Activated T-helper 17 cell treated with anti-CD3 and anti-CD28 coated beads, Interleukin-2, amount 50 U/mL, for 72 hours (primary cell): Measurements from ENCODE around the gene CCSER1. TPM values are rescaled to one million over a fixed set of nuclear protein-coding genes. Genes with fewer than 3 reads are reported as not detected.
"Not testable (repeated sequence)": the region's sequence is repeated elsewhere in the genome, so short reads cannot be mapped to it uniquely, and the experiment has no call there.

Source experiments
- ATAC-seq: fragments of 150-1000 bp; cut with Tn5 transposase; replicated peaks from 2 replicates; pipeline ENCODE4 v1.10.0; 2021; ENCODE audit warnings: mild to moderate bottlenecking, moderate library complexity
- H3K27ac Mint-ChIP-seq: one replicate; pipeline ENCODE4 v1.8.0; 2022; ENCODE audit warnings: mixed read lengths
- H3K27me3 Mint-ChIP-seq: one replicate; pipeline ENCODE4 v1.8.0; 2022; ENCODE audit warnings: mixed read lengths
- H3K36me3 Mint-ChIP-seq: one replicate; pipeline ENCODE4 v1.8.0; 2022; ENCODE audit warnings: low read depth, mild to moderate bottlenecking, mixed read lengths
- H3K4me1 Mint-ChIP-seq: one replicate; pipeline ENCODE4 v1.8.0; 2022; ENCODE audit warnings: mixed read lengths
- H3K4me3 Mint-ChIP-seq: one replicate; pipeline ENCODE4 v1.8.0; 2022; ENCODE audit warnings: mild to moderate bottlenecking, mixed read lengths
- H3K9me3 Mint-ChIP-seq: one replicate; pipeline ENCODE4 v1.8.0; 2022; ENCODE audit warnings: mixed read lengths
- total RNA-seq, 2 donors: library from RNA; stranded (reverse); gene quantifications; one replicate each; pipeline ENCODE4 v1.2.3, GENCODE V29; 2022

Gene CCSER1
- total RNA-seq, 2 donors from 2014 or later = 0.64 to 0.78 TPM

DNA sequence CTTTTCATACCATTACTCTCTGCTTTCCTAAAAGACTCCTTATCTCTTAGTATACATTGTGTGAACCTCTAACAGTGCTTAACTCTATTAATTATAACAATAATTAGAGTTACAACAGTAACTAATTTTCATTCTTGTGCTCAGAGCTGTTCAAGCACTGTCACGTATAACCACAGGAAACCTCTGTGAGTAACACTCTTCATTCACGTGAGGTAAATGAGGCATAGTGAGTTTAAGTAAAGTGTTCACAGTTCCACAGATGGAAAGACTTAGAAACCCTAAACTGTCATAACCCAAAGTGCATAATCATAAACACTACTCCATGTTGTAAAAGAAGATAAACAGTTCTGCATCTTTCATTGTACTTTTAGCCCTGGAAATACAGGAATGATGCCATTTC is 222.4 kb downstream of the CCSER1 start:
- H3K4me1 Mint-ChIP-seq = no peaks in the 10 kb centered on the region
- no peaks in the 10 kb centered on the region for H3K36me3 Mint-ChIP-seq
- H3K27me3 Mint-ChIP-seq = no peaks in the 10 kb centered on the region
- peak; percentile 29 for ATAC-seq
- H3K4me3 Mint-ChIP-seq = no peak overlapping the region
- H3K9me3 Mint-ChIP-seq = peaks cover 4% of the 10 kb centered on the region
- H3K27ac Mint-ChIP-seq = no peak overlapping the region

DNA sequence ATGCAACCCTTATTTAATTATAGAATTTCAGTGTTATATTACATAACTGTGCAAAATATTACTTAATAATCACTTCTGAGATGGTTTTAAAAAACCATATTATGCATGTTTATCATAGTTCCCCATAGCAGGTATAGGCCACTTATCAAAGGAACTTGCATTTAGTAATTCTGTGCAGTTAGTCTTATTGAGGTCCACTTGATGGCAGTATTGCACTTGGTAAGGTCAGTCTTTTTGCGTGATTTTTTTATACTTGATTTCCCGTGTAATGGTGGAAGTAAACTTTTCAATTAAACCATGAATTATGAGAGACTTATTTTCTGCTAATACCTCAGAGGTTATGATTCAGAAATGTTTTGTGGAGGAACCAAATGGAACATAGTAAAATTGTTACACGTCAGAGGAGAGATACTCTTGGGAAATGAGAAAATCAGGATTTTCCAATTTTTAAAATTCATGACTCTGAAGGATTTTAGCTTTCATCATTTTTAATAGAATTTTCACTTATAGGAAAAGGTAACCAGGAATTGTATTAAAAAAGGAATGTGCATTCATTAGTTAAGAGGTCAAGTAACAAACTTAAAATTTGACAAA is 230.0 kb downstream of the CCSER1 start:
- no peaks in the 10 kb centered on the region for H3K27me3 Mint-ChIP-seq
- no peaks in the 10 kb centered on the region for H3K36me3 Mint-ChIP-seq

DNA sequence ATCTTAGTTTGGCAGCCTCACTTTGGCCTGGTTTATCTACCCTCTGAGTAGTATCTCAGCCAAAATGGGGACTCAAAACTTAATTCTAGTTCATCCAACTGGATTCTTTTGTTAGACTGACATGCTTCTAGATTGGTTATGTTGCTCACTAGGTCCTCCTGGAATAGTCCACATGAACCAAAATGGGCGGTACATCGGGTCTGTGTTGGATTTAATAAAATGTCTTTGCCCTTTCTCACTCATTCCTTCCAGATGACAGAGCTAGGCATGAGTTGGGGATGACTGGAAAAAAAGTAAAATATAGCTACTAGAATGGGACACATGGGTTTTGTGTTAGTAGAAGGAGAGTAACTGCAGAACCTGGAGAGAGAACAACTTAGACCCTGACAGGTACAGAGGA is 247.9 kb downstream of the CCSER1 start:
- H3K36me3 Mint-ChIP-seq = no peaks in the 10 kb centered on the region
- no peak overlapping the region for H3K27ac Mint-ChIP-seq
- no peaks in the 10 kb centered on the region for H3K4me1 Mint-ChIP-seq
- no peaks in the 10 kb centered on the region for H3K27me3 Mint-ChIP-seq
- no peaks in the 10 kb centered on the region for H3K9me3 Mint-ChIP-seq
- no peak overlapping the region for H3K4me3 Mint-ChIP-seq
- ATAC-seq = no peak

More for the DNA sequence above, 230.0 kb downstream of the CCSER1 start:
- Mint-ChIP-seq H3K4me3 (no peak overlapping the region), H3K9me3 (no peaks in the 10 kb centered on the region), H3K4me1 (no peaks in the 10 kb centered on the region), H3K27ac (no peak overlapping the region)
- ATAC-seq = no peak

DNA sequence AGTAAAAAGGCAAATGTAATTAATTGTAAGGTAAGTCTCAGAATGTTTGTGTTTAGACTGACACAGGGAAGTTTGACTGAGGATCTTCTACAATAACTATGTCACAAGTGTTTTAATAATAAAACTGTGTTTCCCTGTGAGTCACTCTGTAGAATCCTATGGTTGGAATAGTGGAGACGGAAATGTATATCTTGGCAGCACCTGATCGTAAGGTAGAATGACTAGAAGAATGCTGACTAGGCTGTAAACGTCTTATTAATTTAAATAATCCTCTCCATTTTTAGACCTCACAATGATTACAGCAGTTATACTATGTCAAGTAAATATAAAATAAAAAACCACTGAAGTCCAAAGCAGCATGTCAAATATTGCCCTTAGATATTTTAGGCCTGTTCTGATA is 266.0 kb downstream of the CCSER1 start:
- Mint-ChIP-seq H3K4me1 (no peaks in the 10 kb centered on the region), H3K27me3 (peaks cover 3% of the 10 kb centered on the region), H3K27ac (no peak overlapping the region), H3K36me3 (no peaks in the 10 kb centered on the region), H3K4me3 (no peak overlapping the region), H3K9me3 (no peaks in the 10 kb centered on the region)
- no peak for ATAC-seq

DNA sequence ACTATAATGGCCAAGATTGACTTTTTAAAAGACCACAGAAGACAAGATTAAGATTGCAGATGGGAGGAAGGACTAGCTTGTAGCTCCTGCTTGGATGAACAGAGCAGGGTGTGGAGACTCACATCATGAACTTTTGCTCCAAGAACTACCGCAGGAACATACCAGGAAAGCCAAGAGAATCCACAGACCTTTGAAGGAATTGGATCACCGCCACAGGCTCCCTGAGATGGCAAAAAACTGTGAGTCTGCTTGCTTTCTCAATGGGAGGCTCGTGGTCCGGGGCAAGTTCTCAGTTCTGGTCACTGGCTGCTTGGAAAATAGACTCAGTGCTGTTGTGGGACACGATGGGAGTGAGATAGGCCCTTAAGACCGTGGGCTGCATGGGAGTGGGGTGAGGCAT is 276.6 kb downstream of the CCSER1 start:
- Mint-ChIP-seq H3K36me3 (no peaks in the 10 kb centered on the region), H3K4me1 (no peaks in the 10 kb centered on the region), H3K4me3 (no peak overlapping the region), H3K27ac (no peak overlapping the region), H3K9me3 (peaks cover 6% of the 10 kb centered on the region), H3K27me3 (no peaks in the 10 kb centered on the region)
- ATAC-seq = no peak

DNA sequence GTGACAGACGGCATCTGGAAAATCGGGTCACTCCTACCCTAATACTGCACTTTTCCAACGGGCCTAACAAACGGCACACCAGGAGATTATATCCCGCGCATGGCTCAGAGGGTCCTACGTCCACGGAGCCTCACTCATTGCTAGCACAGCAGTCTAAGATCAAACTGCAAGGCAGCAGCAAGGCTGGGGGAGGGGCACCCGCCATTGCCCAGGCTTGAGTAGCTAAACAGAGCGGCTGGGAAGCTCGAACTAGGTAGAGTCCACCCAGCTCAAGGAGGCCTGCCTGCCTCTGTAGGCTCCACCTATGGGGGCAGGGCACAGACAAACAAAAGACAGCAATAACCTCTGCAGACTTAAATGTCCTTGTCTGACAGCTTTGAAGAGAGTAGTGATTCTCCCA is 280.7 kb downstream of the CCSER1 start:
- H3K36me3 Mint-ChIP-seq, H3K4me3 Mint-ChIP-seq, ATAC-seq, H3K4me1 Mint-ChIP-seq, H3K9me3 Mint-ChIP-seq, H3K27ac Mint-ChIP-seq, H3K27me3 Mint-ChIP-seq: not testable (repeated sequence)

DNA sequence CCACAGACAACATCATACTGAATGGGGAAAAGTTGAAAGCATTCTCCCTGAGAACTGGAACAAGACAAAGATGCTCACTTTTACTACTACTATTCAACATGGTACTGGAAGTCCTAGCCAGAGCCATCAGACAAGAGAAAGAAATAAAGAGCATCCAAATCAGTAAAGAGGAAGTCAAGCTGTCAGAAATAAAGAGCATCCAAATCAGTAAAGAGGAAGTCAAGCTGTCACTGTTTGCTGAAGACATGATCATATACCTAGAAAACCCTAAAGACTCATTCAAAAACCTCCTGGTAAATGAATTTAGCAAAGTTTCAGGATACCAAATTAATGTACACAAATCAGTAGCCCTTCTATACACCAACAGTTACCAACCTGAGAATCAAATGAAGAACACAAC is 285.6 kb downstream of the CCSER1 start:
- not testable (repeated sequence) for H3K4me1 Mint-ChIP-seq, H3K27me3 Mint-ChIP-seq, H3K9me3 Mint-ChIP-seq, H3K4me3 Mint-ChIP-seq, H3K36me3 Mint-ChIP-seq, ATAC-seq, H3K27ac Mint-ChIP-seq

DNA sequence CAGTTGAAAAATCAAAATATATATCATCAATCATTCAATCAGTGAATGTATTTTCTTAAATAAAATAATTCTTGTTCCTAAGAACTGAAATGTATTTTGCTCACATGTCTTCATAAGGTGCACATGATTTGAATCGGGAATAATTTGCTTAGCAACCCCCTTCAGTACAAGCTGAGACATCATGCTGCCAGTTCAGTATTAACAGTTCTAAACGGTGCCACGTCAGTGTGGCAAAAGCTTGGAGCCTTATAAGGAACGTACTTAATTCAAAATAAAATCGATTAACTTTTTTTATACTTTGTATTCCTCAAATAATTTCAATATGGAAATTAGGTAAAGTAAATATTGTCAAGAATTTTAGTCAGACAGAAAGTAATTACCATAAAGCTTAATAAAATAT is 287.9 kb downstream of the CCSER1 start:
- Mint-ChIP-seq H3K27me3 (no peaks in the 10 kb centered on the region), H3K4me1 (no peaks in the 10 kb centered on the region), H3K4me3 (no peak overlapping the region), H3K9me3 (no peaks in the 10 kb centered on the region), H3K36me3 (no peaks in the 10 kb centered on the region), H3K27ac (no peak overlapping the region)
- no peak for ATAC-seq

DNA sequence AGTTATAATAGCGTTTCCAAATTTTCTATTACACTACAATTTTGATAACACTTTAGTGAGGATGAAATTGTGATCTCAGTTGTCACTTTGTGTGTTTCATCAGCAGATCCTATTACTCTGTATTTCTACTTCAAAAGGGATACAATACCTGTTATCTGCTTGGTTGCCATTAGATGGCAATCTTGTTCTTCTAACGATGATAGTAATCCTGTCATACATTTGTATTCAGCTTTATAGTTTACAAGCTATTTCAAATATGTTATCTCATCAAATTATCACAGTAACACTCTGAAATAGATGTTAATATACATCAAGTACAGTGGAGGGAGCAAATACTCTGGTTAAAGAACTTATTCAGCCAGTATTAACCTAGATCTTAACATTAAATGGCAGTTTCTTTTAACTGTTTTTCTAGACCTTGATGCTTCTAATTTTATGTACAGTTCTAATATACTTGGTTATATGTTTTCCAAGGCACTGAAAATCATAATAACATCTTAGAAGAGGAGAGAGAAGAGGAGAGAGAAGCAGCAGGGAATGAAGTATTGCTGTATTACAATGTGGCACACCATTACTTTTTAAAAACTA is 292.0 kb downstream of the CCSER1 start:
- Mint-ChIP-seq H3K9me3 (no peaks in the 10 kb centered on the region), H3K27ac (no peak overlapping the region), H3K36me3 (no peaks in the 10 kb centered on the region), H3K27me3 (no peaks in the 10 kb centered on the region), H3K4me1 (no peaks in the 10 kb centered on the region), H3K4me3 (no peak overlapping the region)
- ATAC-seq = peak; percentile 24

DNA sequence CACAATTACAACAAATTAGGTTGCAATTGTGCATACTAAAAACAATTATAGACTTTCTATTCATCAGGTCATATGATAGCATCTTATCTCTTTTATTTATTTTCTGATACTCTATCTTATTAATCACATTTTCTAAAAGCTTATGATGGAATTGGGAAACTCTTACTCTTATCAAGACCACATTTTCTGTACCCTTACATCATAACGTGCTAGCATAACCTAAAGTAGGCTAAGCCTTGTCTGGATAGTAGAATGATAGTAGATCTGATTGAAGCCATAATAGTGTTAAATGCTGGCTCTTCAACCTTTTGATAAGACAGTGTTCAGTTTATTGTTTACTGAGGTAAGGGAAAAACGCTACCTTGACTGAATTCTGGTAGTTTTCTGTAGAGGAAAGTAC is 294.0 kb downstream of the CCSER1 start:
- no peak overlapping the region for H3K27ac Mint-ChIP-seq
- H3K9me3 Mint-ChIP-seq = no peaks in the 10 kb centered on the region
- no peaks in the 10 kb centered on the region for H3K27me3 Mint-ChIP-seq
- no peak overlapping the region for H3K4me3 Mint-ChIP-seq
- no peaks in the 10 kb centered on the region for H3K36me3 Mint-ChIP-seq
- no peaks in the 10 kb centered on the region for H3K4me1 Mint-ChIP-seq
- no peak for ATAC-seq

DNA sequence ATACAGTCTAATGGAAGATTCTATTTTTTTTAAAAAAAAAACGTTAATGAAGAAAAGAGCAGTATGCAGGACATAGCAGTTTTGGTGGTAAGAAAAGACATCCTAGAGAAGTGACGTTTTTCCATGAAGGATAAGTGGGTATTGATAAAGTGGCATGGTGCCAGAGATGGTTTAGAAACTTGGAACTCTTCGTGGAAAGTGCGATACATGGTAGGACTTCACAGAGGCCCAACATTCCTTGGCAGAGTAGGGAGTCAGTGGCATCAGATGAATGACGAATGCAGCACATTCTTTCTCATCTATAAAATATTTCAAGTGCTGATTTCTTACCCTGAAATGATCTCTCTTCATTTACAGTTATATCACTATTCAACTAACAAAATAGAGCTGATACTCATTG is 298.7 kb downstream of the CCSER1 start:
- H3K4me3 Mint-ChIP-seq = no peak overlapping the region

DNA sequence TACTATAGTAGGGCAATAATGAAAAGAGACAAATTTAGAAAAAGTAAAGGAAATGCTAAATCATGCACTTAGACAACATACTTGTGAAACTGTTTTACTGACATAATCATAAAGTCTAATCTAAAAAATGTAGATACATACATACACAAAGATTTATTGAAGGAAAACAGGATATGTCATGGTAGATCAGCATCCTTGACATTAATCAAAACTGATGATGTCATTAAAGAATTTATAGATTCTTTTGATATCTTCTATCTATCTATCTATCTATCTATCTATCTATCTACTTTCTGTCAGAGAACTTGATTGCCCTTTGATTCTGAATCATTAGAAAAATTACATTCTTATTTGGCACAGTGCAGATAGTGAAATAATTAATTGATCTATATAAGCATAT is 311.3 kb downstream of the CCSER1 start:
- no peak overlapping the region for H3K4me3 Mint-ChIP-seq
- ATAC-seq = no peak
- no peaks in the 10 kb centered on the region for H3K36me3 Mint-ChIP-seq
- H3K4me1 Mint-ChIP-seq = no peaks in the 10 kb centered on the region
- no peaks in the 10 kb centered on the region for H3K9me3 Mint-ChIP-seq
- no peak overlapping the region for H3K27ac Mint-ChIP-seq
- H3K27me3 Mint-ChIP-seq = peaks cover 3% of the 10 kb centered on the region

More for the DNA sequence above, 298.7 kb downstream of the CCSER1 start:
- no peaks in the 10 kb centered on the region for H3K9me3 Mint-ChIP-seq
- no peaks in the 10 kb centered on the region for H3K4me1 Mint-ChIP-seq
- no peaks in the 10 kb centered on the region for H3K36me3 Mint-ChIP-seq
- H3K27ac Mint-ChIP-seq = no peak overlapping the region
- ATAC-seq = no peak
- H3K27me3 Mint-ChIP-seq = no peaks in the 10 kb centered on the region

DNA sequence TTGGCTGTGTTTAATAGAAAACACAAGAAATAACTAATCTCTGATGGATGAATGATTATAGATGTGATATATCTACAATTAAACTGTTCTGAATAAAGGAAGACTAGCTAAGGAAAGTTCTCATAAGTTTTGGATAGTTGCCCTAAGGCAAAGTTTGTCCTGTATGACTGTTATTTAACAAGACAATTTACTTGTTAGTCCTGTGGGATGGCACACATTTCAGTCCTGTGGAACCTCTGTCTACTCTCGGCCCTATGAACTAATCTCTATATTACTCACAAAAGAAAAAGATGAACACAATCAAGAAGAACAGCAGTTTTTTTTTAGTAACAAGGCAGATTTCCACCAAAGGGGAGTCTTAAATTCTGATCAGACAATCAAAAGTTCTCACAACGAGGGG is 314.6 kb downstream of the CCSER1 start:
- Mint-ChIP-seq H3K36me3 (no peaks in the 10 kb centered on the region), H3K4me3 (no peak overlapping the region), H3K4me1 (no peaks in the 10 kb centered on the region), H3K27me3 (peaks cover 3% of the 10 kb centered on the region), H3K9me3 (no peaks in the 10 kb centered on the region), H3K27ac (no peak overlapping the region)
- no peak for ATAC-seq

DNA sequence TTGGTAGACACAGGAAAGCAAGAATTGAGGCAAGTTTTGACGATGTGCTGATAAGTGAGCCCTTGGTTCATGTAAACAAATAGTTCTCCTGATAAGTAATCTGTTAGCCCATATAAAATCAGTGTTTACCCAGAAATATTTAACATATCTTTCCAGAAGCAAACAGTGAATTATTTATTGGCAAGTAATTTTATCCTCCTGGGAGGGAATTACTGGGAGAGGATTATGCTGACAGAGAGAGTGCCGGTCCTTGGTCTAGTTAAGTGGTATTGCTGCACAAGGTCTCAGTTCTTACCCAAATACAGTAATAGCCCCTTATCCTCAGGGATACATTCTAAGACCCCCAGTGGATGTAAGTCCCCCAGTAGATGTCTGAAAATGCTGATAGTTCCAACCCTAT is 315.4 kb downstream of the CCSER1 start:
- H3K4me3 Mint-ChIP-seq = no peak overlapping the region

DNA sequence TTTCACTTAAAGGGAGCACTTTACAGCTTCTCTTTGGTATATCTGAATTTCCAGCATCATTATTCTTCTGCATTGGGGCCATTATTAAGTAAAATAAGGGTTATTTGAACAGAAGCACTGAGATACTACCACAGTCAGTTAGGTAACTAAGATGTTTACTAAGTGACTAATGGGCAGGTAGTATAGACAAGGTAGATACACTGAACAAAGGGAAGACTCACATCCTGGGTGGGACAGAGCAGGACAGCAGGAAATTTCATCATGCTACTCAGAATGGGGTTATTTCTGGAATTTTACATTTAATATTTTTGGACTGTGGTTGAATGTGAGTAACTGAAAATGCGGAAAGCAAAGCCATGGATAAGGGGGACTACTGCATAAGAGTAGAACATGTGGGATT is 316.0 kb downstream of the CCSER1 start:
- peaks cover 3% of the 10 kb centered on the region for H3K27me3 Mint-ChIP-seq
- no peak for ATAC-seq
- no peak overlapping the region for H3K27ac Mint-ChIP-seq
- H3K4me3 Mint-ChIP-seq = no peak overlapping the region
- H3K4me1 Mint-ChIP-seq = no peaks in the 10 kb centered on the region
- no peaks in the 10 kb centered on the region for H3K9me3 Mint-ChIP-seq
- H3K36me3 Mint-ChIP-seq = no peaks in the 10 kb centered on the region

More for the DNA sequence above, 315.4 kb downstream of the CCSER1 start:
- Mint-ChIP-seq H3K27ac (no peak overlapping the region), H3K36me3 (no peaks in the 10 kb centered on the region), H3K9me3 (no peaks in the 10 kb centered on the region), H3K4me1 (no peaks in the 10 kb centered on the region), H3K27me3 (peaks cover 3% of the 10 kb centered on the region)
- no peak for ATAC-seq

DNA sequence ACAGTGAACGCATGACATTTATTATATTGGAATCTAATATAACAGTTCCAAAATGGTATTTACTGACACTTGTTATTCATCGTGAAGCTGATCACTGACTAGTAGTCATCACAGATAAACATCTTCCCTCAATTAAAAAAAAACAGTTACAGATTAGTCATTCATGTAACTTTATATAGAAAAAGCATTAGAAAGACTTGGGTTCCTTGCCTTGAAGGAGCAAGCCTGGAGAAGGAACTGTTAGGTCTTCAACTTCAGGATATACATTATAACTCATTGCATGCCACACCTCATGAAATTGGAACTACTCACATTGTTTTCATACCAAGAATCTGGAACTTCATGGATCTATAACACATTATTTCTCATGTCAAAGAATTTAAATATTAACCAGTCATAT is 317.7 kb downstream of the CCSER1 start:
- Mint-ChIP-seq H3K27me3 (peaks cover 3% of the 10 kb centered on the region), H3K36me3 (no peaks in the 10 kb centered on the region)
- ATAC-seq = no peak

More for the DNA sequence above, 317.7 kb downstream of the CCSER1 start:
- Mint-ChIP-seq H3K4me1 (no peaks in the 10 kb centered on the region), H3K9me3 (peaks cover under 1% of the 10 kb centered on the region), H3K4me3 (no peak overlapping the region), H3K27ac (no peak overlapping the region)
